Thyroid gland (tissue), 4 donors: ENCODE data around the gene FARS2. TPM values are rescaled to one million over a fixed set of nuclear protein-coding genes. Genes with fewer than 3 reads are reported as not detected.

Experiments used
- DNase-seq, 2 donors: peaks; one replicate each; pipeline ENCODE4 v3.0.0-alpha.2; 2019
- H3K27ac ChIP-seq, 3 donors: fragments of 200-600 bp; sonication (generic); 1 replicate in 2 of 3; 2 replicates in 1 of 3; pipeline ENCODE4 v1.5.1; 2016 to 2019; ENCODE audit warnings: mild to moderate bottlenecking in 1 of 3, moderate library complexity in 1 of 3
- H3K27me3 ChIP-seq: fragments of 200-600 bp; sonication (generic); one replicate; pipeline ENCODE4 v1.5.1; 2019
- H3K36me3 ChIP-seq, 2 donors: fragments of 200-600 bp; sonication (generic); one replicate each; pipeline ENCODE4 v1.5.1; 2016 to 2019
- H3K4me1 ChIP-seq, 2 donors: fragments of 200-600 bp; sonication (generic); one replicate each; pipeline ENCODE4 v1.5.1; 2017 to 2019
- H3K4me3 ChIP-seq, 3 donors: fragments of 200-600 bp; sonication (generic); replicated peaks in 1 of 3; 1 replicate in 2 of 3; 2 replicates in 1 of 3; pipeline ENCODE4 v1.5.1; 2016; ENCODE audit warnings: mild to moderate bottlenecking in 1 of 3
- H3K9me3 ChIP-seq: fragments of 200-600 bp; sonication (generic); one replicate; pipeline ENCODE4 v1.5.1; 2017
- CTCF ChIP-seq, 6 experiments: fragments of 200-600 bp in 3 of 6; fragments of 450-650 bp in 3 of 6; sonication (generic) in 3 of 6; IDR thresholded peaks; one replicate each; pipeline ENCODE4 v1.5.1; 2016 to 2019; ENCODE audit warnings: antibody characterized with exemption in 6 of 6, mild to moderate bottlenecking in 2 of 6, inconsistent platforms in 1 of 6, moderate library complexity in 1 of 6
- POLR2A ChIP-seq, 2 donors: fragments of 450-650 bp; IDR thresholded peaks; one replicate each; pipeline ENCODE4 v1.6.1; 2017; ENCODE audit warnings: antibody characterized with exemption in 2 of 2, mild to moderate bottlenecking in 2 of 2, moderate library complexity in 1 of 2
- WGBS, 2 donors: methylation state at CpG; one replicate each; pipeline ENCODE4 v1.1.5; 2017; 5-methylcytosine and 5-hydroxymethylcytosine counted together
- intact Hi-C: fragments of 100-400 bp; cut with DNase I; formaldehyde crosslinking; loops from one replicate; pipeline ENCODE4 v1.15.1; 2023
- total RNA-seq, 4 donors: library from RNA; depleted of rRNA; stranded (reverse); fragments of >200 nt; gene quantifications; one replicate each; pipeline ENCODE4 v1.2.3, GENCODE V29; 2016

The FARS2 gene
- total RNA-seq, 4 donors from 2014 or later, result 27.4 to 47.1 (median 34.2) TPM

GRCh38 chr6:5338177-5338960 lies 77.1 kb downstream of the FARS2 start:
- H3K27ac ChIP-seq, result no peak overlapping the region
- no peaks in the 10 kb centered on the region for H3K4me1 ChIP-seq
- intact Hi-C loops, result no loop called here
- 80 to 82% methylated on average over 10 of the region's 10 CpGs for WGBS, 2 donors
- no peaks in the 10 kb centered on the region for H3K27me3 ChIP-seq
- H3K9me3 ChIP-seq, result no peaks in the 10 kb centered on the region
- no peak for DNase-seq
- no peak overlapping the region for H3K4me3 ChIP-seq
- TF ChIP-seq CTCF (IDR thresholded peaks at IDR 0.05), result no peak
- TF ChIP-seq POLR2A (IDR thresholded peaks at IDR 0.05), result no peak
- no peaks in the 10 kb centered on the region for H3K36me3 ChIP-seq

- WGBS, 2 donors, result 84 to 89% methylated on average over 3 of the region's 3 CpGs
- no peak overlapping the region for H3K27ac ChIP-seq
- no peak overlapping the region for H3K4me3 ChIP-seq
- no peaks in the 10 kb centered on the region for H3K9me3 ChIP-seq
- no peak for DNase-seq
- H3K4me1 ChIP-seq, result peaks cover 0 to 4% of the 10 kb centered on the region in 2 donors
- no peaks in the 10 kb centered on the region for H3K27me3 ChIP-seq
- intact Hi-C loops, result no loop called here
- TF ChIP-seq CTCF (IDR thresholded peaks at IDR 0.05) (no peak), POLR2A (IDR thresholded peaks at IDR 0.05) (no peak)
- no peaks in the 10 kb centered on the region for H3K36me3 ChIP-seq
Observed at GRCh38 chr6:5339786-5340185, 78.5 kb downstream of the FARS2 start.

GRCh38 chr6:5341845-5342244 lies 80.5 kb downstream of the FARS2 start:
- Histone ChIP-seq H3K27ac (no peak overlapping the region), H3K4me3 (no peak overlapping the region), H3K27me3 (no peaks in the 10 kb centered on the region), H3K36me3 (no peaks in the 10 kb centered on the region), H3K9me3 (no peaks in the 10 kb centered on the region), H3K4me1 (peaks cover 0 to 4% of the 10 kb centered on the region in 2 donors)
- no peak for TF ChIP-seq POLR2A (IDR thresholded peaks at IDR 0.05)
- no peak for TF ChIP-seq CTCF (IDR thresholded peaks at IDR 0.05)
- DNase-seq, result no peak
- intact Hi-C loops, result no loop called here

GRCh38 chr6:5343998-5344397 lies 82.7 kb downstream of the FARS2 start:
- DNase-seq, result peak in 1 of 2 donors; percentile 13
- Histone ChIP-seq H3K27me3 (no peaks in the 10 kb centered on the region), H3K36me3 (no peaks in the 10 kb centered on the region), H3K27ac (peak overlapping the region in 1 of 3 donors; percentile 14), H3K9me3 (no peaks in the 10 kb centered on the region), H3K4me3 (no peak overlapping the region), H3K4me1 (peaks cover 0 to 4% of the 10 kb centered on the region in 2 donors)
- TF ChIP-seq CTCF (IDR thresholded peaks at IDR 0.05) (no peak), POLR2A (IDR thresholded peaks at IDR 0.05) (no peak)
- WGBS, 2 donors, result 81 to 87% methylated on average over 10 to 11 of the region's 11 CpGs
- intact Hi-C loops, result no loop called here

- no peak for DNase-seq
- H3K4me3 ChIP-seq, result no peak overlapping the region
- H3K9me3 ChIP-seq, result no peaks in the 10 kb centered on the region
- peaks cover 0 to 4% of the 10 kb centered on the region in 2 donors for H3K4me1 ChIP-seq
- H3K27ac ChIP-seq, result no peak overlapping the region
- no peak for TF ChIP-seq CTCF (IDR thresholded peaks at IDR 0.05)
- no peak for TF ChIP-seq POLR2A (IDR thresholded peaks at IDR 0.05)
- 91 to 92% methylated on average over 6 of the region's 6 CpGs for WGBS, 2 donors
- no peaks in the 10 kb centered on the region for H3K27me3 ChIP-seq
- intact Hi-C loops, result no loop called here
- H3K36me3 ChIP-seq, result no peaks in the 10 kb centered on the region
Observed at GRCh38 chr6:5345324-5345723, 84.0 kb downstream of the FARS2 start.
